Embryonic facial prominence (tissue), 1 donor: ENCODE results near the gene ZNRF3.
"Not testable (repeated sequence)": the region's sequence is repeated elsewhere in the genome, so short reads cannot be mapped to it uniquely, and the experiment has no call there.

Experiments used
- DNase-seq: peaks from one replicate; pipeline ENCODE4 v3.0.0-alpha.2; 2016; ENCODE audit errors: extremely low spot score

The ZNRF3 gene

GRCh38 chr22:29032584-29032983 lies 149.2 kb downstream of the ZNRF3 start:
- DNase-seq = no peak

- no peak for DNase-seq
Observed at GRCh38 chr22:29037340-29037932, 154.1 kb downstream of the ZNRF3 start.

- no peak for DNase-seq
Observed at GRCh38 chr22:29039148-29039547, 155.8 kb downstream of the ZNRF3 start.

GRCh38 chr22:29039684-29040083 lies 156.3 kb downstream of the ZNRF3 start:
- not testable (repeated sequence) for DNase-seq

GRCh38 chr22:29040385-29041275 lies 157.3 kb downstream of the ZNRF3 start:
- DNase-seq = peak; percentile 77

GRCh38 chr22:29041408-29041807 lies 158.0 kb downstream of the ZNRF3 start:
- DNase-seq = no peak

GRCh38 chr22:29043906-29044575 lies 160.7 kb downstream of the ZNRF3 start:
- no peak for DNase-seq

GRCh38 chr22:29044657-29045176 lies 161.3 kb downstream of the ZNRF3 start:
- no peak for DNase-seq

GRCh38 chr22:29048822-29049654 lies 165.7 kb downstream of the ZNRF3 start:
- no peak for DNase-seq

GRCh38 chr22:29049655-29050263 lies 166.4 kb downstream of the ZNRF3 start:
- no peak for DNase-seq

- no peak for DNase-seq
Observed at GRCh38 chr22:29050457-29050856, 167.1 kb downstream of the ZNRF3 start.

GRCh38 chr22:29053048-29053702 lies 169.8 kb downstream of the ZNRF3 start:
- no peak for DNase-seq

GRCh38 chr22:29054251-29054767 lies 170.9 kb downstream of the ZNRF3 start:
- no peak for DNase-seq

- DNase-seq = no peak
Observed at GRCh38 chr22:29055192-29055830, 171.9 kb downstream of the ZNRF3 start.

GRCh38 chr22:29056472-29056871 lies 173.1 kb downstream of the ZNRF3 start:
- DNase-seq = no peak

- no peak for DNase-seq
Observed at GRCh38 chr22:29060251-29060869, 177.0 kb downstream of the ZNRF3 start.

- no peak for DNase-seq
Observed at GRCh38 chr22:29060931-29061330, 177.6 kb downstream of the ZNRF3 start.

- no peak for DNase-seq
Observed at GRCh38 chr22:29061773-29062172, 178.4 kb downstream of the ZNRF3 start, which contains the start of gene C22orf31. Gene C22orf31 (minus strand): TSS chr22:29061831. CDS start chr22:29061792, 39 bp downstream.

- DNase-seq = no peak
Observed at GRCh38 chr22:29062286-29062821, 179.0 kb downstream of the ZNRF3 start.
